ENCODE results near the gene TMEM269.
"Not testable (repeated sequence)": the region's sequence is repeated elsewhere in the genome, so short reads cannot be mapped to it uniquely, and the experiment has no call there.

TMEM269 gene

GRCh38 chr1:42776502-42776901 lies 8.3 kb upstream of the TMEM269 start:
- DNase-seq (ENCODE audit: low spot score) = no peak

GRCh38 chr1:42777852-42778251 lies 6.9 kb upstream of the TMEM269 start:
- peak; percentile 71 for DNase-seq (ENCODE audit: low spot score)

DNA sequence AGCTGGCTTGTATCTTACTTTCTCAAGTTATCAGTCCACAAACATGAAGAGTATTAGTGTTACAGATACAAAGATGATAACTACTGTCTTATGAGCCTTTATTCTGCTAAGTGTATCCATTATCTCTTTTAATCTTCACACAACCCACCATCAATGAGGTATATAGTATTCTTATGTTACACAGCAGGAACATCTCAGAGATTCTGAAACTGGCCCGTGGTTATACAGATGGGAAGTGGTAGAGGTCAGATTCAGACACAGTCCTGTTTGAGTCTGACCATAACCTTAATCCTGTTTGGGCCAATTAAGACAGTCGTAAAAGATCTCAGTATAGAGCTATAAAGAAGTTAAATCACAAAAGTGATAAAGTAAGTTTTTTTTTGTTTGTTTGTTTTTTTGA lies 5.1 kb upstream of the TMEM269 start:
- DNase-seq (ENCODE audit: low spot score) = no peak

GRCh38 chr1:42780176-42780575 lies 4.6 kb upstream of the TMEM269 start:
- no peak for DNase-seq (ENCODE audit: low spot score)

DNA sequence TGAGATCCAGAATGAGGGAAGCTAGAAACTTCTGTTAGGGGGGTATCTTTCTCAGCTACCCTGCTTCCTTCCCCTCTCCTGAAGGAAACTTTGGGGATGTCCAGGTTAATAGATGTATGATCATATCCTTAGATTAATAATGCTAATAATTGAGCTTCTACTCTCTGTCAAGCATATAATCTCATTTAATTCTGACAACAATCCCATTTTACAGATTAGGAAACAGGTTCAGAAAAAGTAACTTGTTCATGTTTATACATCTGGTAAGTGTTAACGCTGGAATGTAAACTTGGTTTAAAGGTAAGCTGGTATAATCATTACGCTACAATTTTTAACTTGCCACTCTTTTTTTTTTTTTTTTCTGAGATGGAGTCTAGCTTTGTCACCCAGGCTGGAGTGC lies 1.7 kb upstream of the TMEM269 start:
- DNase-seq (ENCODE audit: low spot score) = no peak

DNA sequence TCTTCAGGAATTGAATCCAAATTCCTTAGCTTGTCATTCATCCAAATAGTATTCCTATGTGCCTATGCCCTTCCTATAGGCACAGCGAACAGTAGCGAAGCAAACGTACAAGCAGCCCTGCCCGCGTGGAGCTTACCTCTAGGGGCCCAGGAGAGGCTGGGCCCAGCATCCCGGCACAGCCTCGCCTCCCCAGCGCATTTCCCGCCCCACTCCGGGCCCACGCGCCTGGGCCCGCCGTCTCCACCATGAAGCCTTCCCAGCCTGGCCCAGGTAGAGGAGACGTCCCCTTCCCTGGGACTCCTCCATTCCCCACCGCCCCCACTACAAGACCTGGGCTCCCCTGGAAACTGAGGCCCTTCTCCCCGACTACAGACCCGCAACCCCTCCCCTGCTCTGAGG lies 245 bp upstream of the TMEM269 start:
- DNase-seq (ENCODE audit: low spot score) = no peak

- DNase-seq (ENCODE audit: low spot score) = no peak
Measured at GRCh38 chr1:42786097-42786496, 1.3 kb downstream of the TMEM269 start.

DNA sequence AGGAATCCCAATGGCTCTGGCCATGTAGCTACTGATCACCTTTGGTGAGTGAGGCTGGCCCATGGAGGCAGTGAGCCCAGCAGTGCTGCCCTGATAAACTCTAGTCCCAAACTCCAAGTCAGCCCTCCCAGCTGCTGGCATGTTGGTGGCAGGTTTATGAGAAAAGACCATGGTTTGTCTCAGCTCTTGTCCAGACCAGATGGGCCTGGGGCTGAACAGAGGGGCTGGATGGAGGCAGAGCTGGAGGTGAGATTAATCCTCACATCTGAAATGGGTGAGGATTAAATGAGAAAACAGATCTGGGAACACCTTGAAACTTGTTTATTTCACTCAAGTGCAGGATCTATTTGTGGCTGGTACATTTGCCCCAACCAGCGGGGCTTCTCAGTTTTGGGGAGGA lies 3.2 kb downstream of the TMEM269 start:
- no peak for DNase-seq (ENCODE audit: low spot score)

DNA sequence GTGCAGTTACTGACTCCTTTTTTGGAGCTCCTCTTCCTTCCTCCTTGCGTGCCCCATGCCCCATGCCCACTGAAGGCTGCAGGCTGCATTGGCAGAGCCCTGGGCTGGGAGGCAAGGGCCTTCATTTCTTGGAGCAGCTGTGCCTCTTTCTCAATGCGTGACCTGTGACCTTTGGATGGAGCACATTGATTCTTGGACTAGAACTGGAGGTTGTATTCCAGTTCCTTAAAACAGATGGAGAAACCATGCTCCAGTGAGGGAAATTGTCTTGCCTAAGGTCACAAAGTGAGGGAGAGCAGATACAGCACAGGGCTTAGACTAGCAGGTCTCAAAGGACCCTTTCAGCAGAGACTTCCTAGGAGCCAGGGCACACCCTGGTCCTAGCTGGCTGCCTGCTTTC lies 9.0 kb downstream of the TMEM269 start:
- no peak for DNase-seq (ENCODE audit: low spot score)

DNA sequence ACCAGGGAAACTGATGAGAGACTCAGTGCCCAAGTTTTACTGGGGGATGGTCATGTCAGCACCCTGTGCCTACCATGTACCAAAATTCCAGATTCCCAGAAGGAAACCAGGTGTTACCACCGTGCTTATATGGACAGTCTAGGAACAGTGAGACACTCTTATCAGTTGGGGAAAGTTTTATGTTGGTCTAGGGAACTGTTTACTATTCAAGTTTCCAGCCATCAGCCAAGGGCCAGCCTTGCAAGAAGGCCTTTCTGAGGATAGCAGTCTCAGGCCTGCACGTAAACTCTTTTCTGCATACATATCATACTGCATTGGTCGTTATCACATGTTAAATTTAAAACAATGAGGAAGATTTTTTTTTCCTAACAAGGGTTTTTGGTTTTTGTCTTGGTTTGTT lies 12.6 kb downstream of the TMEM269 start:
- DNase-seq (ENCODE audit: low spot score) = no peak

- no peak for DNase-seq (ENCODE audit: low spot score)
Measured at GRCh38 chr1:42797979-42798378, 13.2 kb downstream of the TMEM269 start.

GRCh38 chr1:42801832-42802473 lies 17.2 kb downstream of the TMEM269 start:
- peak; percentile 50 for DNase-seq (ENCODE audit: low spot score)

- DNase-seq (ENCODE audit: low spot score) = no peak
Measured at GRCh38 chr1:42806171-42806570, 21.4 kb downstream of the TMEM269 start.

DNA sequence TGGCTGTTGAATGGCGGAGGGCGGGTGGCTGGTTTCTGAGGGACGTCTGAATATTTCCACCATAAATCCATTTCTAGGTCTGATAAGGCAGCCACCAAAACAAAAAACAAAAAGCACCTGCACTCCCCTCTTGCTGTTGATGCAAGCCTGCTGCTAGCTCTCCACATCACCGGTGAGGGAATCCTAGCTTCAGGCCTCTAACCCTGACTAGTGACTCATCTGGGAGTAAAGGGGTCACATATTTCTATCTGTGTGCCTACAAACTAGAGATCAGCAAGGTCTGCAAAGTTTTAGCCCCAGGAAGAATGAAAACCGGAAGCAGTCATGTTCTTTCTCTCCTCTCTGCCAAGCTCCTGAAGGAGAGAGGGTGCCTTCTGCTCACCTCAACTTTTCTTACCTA lies 21.8 kb downstream of the TMEM269 start:
- no peak for DNase-seq (ENCODE audit: low spot score)

- DNase-seq (ENCODE audit: low spot score) = no peak
Measured at GRCh38 chr1:42807056-42807668, 22.4 kb downstream of the TMEM269 start.

DNA sequence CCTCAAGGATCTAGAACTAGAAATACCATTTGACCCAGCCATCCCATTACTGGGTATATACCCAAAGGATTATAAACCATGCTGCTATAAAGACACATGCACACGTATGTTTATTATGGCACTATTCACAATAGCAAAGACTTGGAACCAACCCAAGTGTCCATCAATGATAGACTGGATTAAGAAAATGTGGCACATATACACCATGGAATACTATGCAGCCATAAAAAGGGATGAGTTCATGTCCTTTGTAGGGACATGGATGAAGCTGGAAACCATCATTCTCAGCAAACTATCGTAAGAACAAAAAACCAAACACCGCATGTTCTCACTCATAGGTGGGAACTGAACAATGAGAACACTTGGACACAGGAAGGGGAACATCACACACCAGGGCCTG lies 30.0 kb downstream of the TMEM269 start:
- DNase-seq (ENCODE audit: low spot score) = not testable (repeated sequence)

- DNase-seq (ENCODE audit: low spot score) = no peak
Measured at GRCh38 chr1:42815941-42816584, 31.3 kb downstream of the TMEM269 start.

- peak; percentile 99 for DNase-seq (ENCODE audit: low spot score)
Measured at GRCh38 chr1:42816585-42817439, 32.0 kb downstream of the TMEM269 start, which contains the start of the genes ERMAP and SVBP. Gene ERMAP, plus strand, starts transcription at chr1:42817122. Its CDS starts 13,327 bp downstream, at chr1:42830449. Gene SVBP, minus strand, starts transcription at chr1:42817397. Its CDS starts 853 bp downstream, at chr1:42816544.

DNA sequence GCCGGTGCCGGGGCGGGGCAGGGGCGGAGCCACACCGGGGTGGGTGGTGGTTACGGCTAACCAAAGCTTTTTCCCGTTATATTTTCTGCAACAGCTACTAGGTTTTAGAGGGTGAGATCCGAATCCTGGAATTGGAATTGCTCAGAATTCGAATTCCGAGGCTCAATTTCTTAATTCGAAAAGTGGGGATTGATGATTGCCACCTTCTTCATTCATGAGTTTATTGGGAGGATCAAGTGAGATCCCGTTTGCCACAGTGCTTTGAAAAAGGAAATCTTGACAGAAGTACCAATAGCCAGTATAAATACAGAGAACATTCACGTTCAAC lies 32.6 kb downstream of the TMEM269 start:
- no peak for DNase-seq (ENCODE audit: low spot score)

GRCh38 chr1:42817976-42818375 lies 33.2 kb downstream of the TMEM269 start:
- DNase-seq (ENCODE audit: low spot score) = no peak

- DNase-seq (ENCODE audit: low spot score) = no peak
Measured at GRCh38 chr1:42820813-42821212, 36.0 kb downstream of the TMEM269 start.

DNA sequence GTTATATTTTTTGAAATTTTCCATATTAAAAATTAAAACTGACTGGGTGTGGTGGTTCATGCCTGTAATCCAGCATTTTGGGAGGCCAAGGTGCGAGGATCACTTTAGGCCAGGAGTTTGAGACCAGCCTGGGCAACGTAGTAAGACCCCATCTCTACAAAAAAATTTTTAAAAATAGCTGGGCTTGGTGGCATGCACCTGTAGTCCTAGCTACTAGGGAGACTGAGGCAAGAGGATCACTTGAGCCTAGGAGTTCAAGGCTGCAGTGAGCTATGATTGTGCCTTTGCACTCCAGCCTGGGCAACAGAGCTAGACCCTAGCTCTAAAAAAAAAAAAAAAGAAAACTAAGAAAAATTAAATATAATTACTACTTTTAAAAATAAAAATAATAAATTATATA lies 36.9 kb downstream of the TMEM269 start:
- DNase-seq (ENCODE audit: low spot score) = no peak

All from AG08395 (cell line).